K562 (cell line): ENCODE results near the gene SPPL2C.

Source experiments
- BHLHE40 ChIP-seq: IDR thresholded peaks from 2 replicates; pipeline ENCODE4 v1.6.1; 2011; ENCODE audit warnings: low read length, improper control_type of control experiment
- JUND ChIP-seq, 2 experiments: IDR thresholded peaks; 2 replicates in 1 of 2; 3 replicates in 1 of 2; pipeline ENCODE4 v1.6.1; 2011; ENCODE audit warnings: borderline replicate concordance in 2 of 2, low read depth in 2 of 2, low read length in 2 of 2, improper control_type of control experiment in 1 of 2, missing biosample characterization in 1 of 2, missing genetic modification characterization in 1 of 2, missing genetic modification reagents in 1 of 2
- KDM4B ChIP-seq, 2 experiments: fragments of 450-650 bp in 1 of 2; sonication (generic) in 1 of 2; IDR thresholded peaks; 2 replicates each; pipeline ENCODE4 v1.6.1; 2016 to 2017; ENCODE audit warnings: borderline replicate concordance in 2 of 2, antibody characterized with exemption in 1 of 2, low read depth in 1 of 2, mild to moderate bottlenecking in 1 of 2
- TEAD1 ChIP-seq, 2 experiments: fragments of 450-650 bp in 1 of 2; sonication (generic) in 1 of 2; formaldehyde crosslinking; IDR thresholded peaks; 2 replicates each; pipeline versions ENCODE4 v1.4.0 to v1.8.0; 2020 to 2022; ENCODE audit warnings: mild to moderate bottlenecking in 2 of 2, missing genetic modification reagents in 1 of 2
- TEAD2 ChIP-seq: fragments of 450-650 bp; IDR thresholded peaks from 2 replicates; pipeline ENCODE4 v1.6.1; 2016; ENCODE audit warnings: missing genetic modification characterization, control low read depth, missing compliant biosample characterization
- ZC3H8 ChIP-seq: fragments of 450-650 bp; IDR thresholded peaks from 2 replicates; pipeline ENCODE4 v1.6.1; 2017
- ZNF561 ChIP-seq: fragments of 450-650 bp; formaldehyde crosslinking; conservative IDR thresholded peaks from 2 replicates; pipeline ENCODE4 v1.4.0; 2020; ENCODE audit warnings: mild to moderate bottlenecking, moderate library complexity
- TF ChIP-seq, protein P1 (sequence below): sonication (generic); formaldehyde crosslinking; IDR thresholded peaks from 2 replicates; pipeline ENCODE4 v1.5.0; 2020; ENCODE audit warnings: missing genetic modification reagents

DNA sequence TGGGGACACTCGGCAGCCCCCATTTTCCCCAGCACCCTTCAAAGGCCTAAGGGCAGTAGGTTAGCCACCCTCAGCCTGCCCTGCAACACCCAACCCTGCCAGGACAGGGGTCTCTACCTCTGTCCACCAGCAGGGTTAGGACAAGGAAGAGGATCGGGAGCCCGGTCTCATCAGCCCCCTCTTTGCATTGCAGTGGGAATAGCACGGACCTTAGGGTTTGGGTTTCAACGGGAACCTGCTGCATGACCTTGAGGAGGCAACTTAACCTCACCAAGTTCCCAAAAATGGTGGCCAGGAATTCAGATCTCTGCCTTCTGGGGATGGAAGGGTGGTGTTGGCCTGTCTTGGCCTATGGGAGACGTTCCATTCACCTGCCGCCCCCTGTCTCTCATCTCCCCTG, 20.2 kb upstream of the SPPL2C start:
- TF ChIP-seq, protein P1, sequence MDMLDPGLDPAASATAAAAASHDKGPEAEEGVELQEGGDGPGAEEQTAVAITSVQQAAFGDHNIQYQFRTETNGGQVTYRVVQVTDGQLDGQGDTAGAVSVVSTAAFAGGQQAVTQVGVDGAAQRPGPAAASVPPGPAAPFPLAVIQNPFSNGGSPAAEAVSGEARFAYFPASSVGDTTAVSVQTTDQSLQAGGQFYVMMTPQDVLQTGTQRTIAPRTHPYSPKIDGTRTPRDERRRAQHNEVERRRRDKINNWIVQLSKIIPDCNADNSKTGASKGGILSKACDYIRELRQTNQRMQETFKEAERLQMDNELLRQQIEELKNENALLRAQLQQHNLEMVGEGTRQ (CRISPR knock-in tag): no peak
- TF ChIP-seq ZC3H8 (no peak), TEAD1 (CRISPR knock-in tag; IDR thresholded peaks at IDR 0.05) (no peak), KDM4B (IDR thresholded peaks at IDR 0.05; ENCODE audit: borderline replicate concordance in 2 of 2, low read depth in 1 of 2) (no peak), BHLHE40 (no peak), JUND (IDR thresholded peaks at IDR 0.05; ENCODE audit: borderline replicate concordance, low read depth, low read length) (no peak), JUND (tag; IDR thresholded peaks at IDR 0.05; ENCODE audit: borderline replicate concordance, low read depth, low read length) (no peak), TEAD2 (tag) (no peak), ZNF561 (CRISPR knock-in tag) (no peak)
